ENCODE measurements around the gene SEMA3B.

DNA sequence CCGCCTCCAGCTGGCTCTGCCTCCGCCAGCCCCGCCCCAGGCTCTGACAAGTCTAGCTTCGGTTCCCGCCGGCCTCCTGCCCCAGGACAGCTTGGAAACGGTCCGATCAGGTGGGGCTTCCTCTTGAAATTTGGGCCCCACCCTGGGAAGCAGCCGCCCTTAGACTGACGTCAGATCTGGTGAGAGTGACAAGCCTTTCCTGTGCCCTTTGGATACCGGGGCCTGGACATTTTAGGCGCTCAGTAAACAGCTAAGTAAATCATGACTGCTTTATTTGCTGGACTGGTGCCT lies 30.6 kb downstream of the SEMA3B start:
- TF ChIP-seq CTCF (IDR thresholded peaks at IDR 0.05), result no peak
- peak; percentile 83 for TF ChIP-seq POLR2AphosphoS5 (IDR thresholded peaks at IDR 0.05)

Measured in prostate gland (tissue), 2 donors.